ENCODE measurements around the gene BMPER. TPM values are rescaled to one million over a fixed set of nuclear protein-coding genes. Genes with fewer than 3 reads are reported as not detected.

Gene BMPER
- total RNA-seq, 4 donors from 2014 or later: 0.25 to 2.3 (median 0.96) TPM

DNA sequence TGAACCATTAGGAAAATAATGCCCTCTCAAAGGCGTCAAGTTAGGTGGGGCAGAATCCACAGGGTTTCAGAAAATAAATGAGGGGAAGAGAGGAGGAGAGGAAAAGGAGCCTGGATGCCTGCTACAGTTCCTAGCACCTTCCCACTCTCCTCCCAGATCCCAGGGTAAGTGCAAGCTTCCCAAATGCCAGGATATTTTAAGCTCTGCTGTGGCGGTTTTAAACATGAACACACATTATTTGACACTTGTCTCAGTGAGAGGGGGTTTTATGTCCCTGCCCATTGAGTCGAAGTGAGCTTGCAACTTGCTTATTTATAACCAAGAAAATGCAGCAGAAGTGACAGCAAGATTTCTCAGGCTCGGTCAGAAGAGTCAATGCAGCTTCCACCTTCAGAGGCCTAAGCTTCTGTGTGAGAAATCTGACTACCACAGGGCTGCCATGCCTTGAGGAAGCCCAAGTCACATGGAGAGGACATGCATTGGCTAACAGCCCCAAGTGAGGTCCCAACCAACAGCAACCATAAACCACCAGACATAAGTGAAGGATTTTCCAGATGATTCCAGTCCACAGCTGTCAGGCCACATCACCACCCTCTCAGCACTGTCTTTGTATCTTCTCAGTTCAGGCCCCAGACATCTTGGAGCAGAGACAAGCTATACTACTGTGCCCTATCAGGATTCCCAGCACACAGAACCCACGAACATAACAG, 17.9 kb upstream of the BMPER start:
- Histone ChIP-seq H3K36me3 (no peaks in the 10 kb centered on the region), H3K27me3 (no peaks in the 10 kb centered on the region), H3K4me3 (replicated peaks in 1 of 3) (no peak overlapping the region), H3K27ac (no peak overlapping the region), H3K9me3 (no peaks in the 10 kb centered on the region), H3K4me1 (no peaks in the 10 kb centered on the region)
- intact Hi-C loops (cut with DNase I): no loop called here
- 71 to 91% methylated on average over 5 of the region's 5 CpGs for WGBS, 2 donors
- no peak for TF ChIP-seq POLR2A (IDR thresholded peaks at IDR 0.05)
- TF ChIP-seq, protein P1, sequence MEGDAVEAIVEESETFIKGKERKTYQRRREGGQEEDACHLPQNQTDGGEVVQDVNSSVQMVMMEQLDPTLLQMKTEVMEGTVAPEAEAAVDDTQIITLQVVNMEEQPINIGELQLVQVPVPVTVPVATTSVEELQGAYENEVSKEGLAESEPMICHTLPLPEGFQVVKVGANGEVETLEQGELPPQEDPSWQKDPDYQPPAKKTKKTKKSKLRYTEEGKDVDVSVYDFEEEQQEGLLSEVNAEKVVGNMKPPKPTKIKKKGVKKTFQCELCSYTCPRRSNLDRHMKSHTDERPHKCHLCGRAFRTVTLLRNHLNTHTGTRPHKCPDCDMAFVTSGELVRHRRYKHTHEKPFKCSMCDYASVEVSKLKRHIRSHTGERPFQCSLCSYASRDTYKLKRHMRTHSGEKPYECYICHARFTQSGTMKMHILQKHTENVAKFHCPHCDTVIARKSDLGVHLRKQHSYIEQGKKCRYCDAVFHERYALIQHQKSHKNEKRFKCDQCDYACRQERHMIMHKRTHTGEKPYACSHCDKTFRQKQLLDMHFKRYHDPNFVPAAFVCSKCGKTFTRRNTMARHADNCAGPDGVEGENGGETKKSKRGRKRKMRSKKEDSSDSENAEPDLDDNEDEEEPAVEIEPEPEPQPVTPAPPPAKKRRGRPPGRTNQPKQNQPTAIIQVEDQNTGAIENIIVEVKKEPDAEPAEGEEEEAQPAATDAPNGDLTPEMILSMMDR (IDR thresholded peaks at IDR 0.05): no peak
- no peak for DNase-seq

DNA sequence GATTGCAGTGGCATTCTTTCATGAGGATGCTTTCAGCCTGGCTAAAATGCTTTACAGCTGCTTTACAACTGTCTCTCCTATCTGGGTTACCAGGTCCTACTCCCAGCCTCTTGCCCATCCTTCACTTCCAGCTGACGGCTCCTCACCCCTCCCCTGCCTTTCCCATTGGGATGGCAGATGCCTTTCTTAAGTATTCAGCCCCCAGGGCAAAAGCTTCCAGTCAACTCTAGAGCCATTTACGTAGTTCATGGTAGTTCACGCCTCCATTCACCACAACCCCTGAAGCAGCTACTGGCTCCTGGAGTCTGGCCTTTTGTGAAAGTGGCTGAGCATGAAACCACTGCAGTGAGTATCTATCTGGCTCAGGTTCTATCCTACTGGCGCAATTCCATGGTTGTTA, 17.2 kb upstream of the BMPER start:
- Histone ChIP-seq H3K27ac (no peak overlapping the region), H3K4me3 (replicated peaks in 1 of 3) (no peak overlapping the region), H3K9me3 (no peaks in the 10 kb centered on the region), H3K27me3 (no peaks in the 10 kb centered on the region), H3K36me3 (no peaks in the 10 kb centered on the region), H3K4me1 (no peaks in the 10 kb centered on the region)
- TF ChIP-seq, protein P1 (IDR thresholded peaks at IDR 0.05): no peak
- 80 to 81% methylated on average over 4 of the region's 4 CpGs for WGBS, 2 donors
- intact Hi-C loops (cut with DNase I): no loop called here
- DNase-seq: peak in 1 of 2 donors; percentile 13

DNA sequence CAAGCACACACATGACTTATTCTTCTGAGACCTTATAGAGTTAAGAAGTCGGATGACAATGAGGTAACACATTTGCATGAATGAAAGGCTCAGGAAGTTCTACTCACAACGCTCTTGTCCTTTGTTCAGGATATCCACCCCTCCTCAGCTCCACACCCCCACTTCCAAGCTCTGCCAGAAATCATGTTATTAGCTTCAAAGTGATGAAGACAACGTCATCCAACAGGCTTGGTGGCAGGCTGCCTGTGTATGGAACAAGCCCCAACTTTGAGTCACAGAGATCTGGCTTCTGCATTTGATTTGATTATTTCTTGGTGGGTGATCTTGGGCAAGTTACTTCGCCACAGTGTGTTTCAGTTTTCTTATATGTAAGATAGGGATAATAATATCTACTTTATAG, 12.4 kb upstream of the BMPER start:
- no peak for TF ChIP-seq POLR2A (IDR thresholded peaks at IDR 0.05)
- TF ChIP-seq, protein P1 (IDR thresholded peaks at IDR 0.05): no peak
- no peaks in the 10 kb centered on the region for H3K27me3 ChIP-seq
- no peaks in the 10 kb centered on the region for H3K9me3 ChIP-seq
- no peak for DNase-seq
- no peak overlapping the region for H3K27ac ChIP-seq
- H3K36me3 ChIP-seq: no peaks in the 10 kb centered on the region
- intact Hi-C loops (cut with DNase I): no loop called here
- H3K4me1 ChIP-seq: peaks cover 0 to 7% of the 10 kb centered on the region in 2 donors
- WGBS, 2 donors: 73 to 81% methylated on average over 4 of the region's 4 CpGs
- no peak overlapping the region for H3K4me3 ChIP-seq (replicated peaks in 1 of 3)

DNA sequence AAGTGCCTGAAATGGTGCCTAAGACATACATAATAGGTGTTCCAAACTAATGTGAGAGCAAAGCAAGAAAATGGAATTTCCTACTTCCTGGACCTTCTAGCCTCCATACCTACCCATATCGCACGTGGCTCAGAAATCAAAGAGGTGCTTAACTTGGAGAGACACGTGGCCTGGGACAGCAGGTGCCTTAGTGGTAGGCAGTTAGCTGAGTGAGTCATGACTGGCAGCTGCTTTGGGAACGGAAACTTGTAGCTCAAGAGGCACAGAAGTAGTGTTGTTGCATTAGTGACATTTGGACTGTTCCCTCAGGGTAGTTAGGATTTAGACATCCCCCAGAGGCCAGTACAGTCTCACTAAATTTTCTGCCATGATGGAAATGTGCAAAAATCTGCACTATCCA, 12.0 kb upstream of the BMPER start:
- 70 to 84% methylated on average over 4 of the region's 4 CpGs for WGBS, 2 donors
- Histone ChIP-seq H3K27me3 (no peaks in the 10 kb centered on the region), H3K9me3 (no peaks in the 10 kb centered on the region), H3K27ac (no peak overlapping the region), H3K4me1 (peaks cover 0 to 7% of the 10 kb centered on the region in 2 donors), H3K36me3 (no peaks in the 10 kb centered on the region), H3K4me3 (replicated peaks in 1 of 3) (no peak overlapping the region)
- TF ChIP-seq, protein P1 (IDR thresholded peaks at IDR 0.05): no peak
- no peak for TF ChIP-seq POLR2A (IDR thresholded peaks at IDR 0.05)
- DNase-seq: no peak
- intact Hi-C loops (cut with DNase I): no loop called here

DNA sequence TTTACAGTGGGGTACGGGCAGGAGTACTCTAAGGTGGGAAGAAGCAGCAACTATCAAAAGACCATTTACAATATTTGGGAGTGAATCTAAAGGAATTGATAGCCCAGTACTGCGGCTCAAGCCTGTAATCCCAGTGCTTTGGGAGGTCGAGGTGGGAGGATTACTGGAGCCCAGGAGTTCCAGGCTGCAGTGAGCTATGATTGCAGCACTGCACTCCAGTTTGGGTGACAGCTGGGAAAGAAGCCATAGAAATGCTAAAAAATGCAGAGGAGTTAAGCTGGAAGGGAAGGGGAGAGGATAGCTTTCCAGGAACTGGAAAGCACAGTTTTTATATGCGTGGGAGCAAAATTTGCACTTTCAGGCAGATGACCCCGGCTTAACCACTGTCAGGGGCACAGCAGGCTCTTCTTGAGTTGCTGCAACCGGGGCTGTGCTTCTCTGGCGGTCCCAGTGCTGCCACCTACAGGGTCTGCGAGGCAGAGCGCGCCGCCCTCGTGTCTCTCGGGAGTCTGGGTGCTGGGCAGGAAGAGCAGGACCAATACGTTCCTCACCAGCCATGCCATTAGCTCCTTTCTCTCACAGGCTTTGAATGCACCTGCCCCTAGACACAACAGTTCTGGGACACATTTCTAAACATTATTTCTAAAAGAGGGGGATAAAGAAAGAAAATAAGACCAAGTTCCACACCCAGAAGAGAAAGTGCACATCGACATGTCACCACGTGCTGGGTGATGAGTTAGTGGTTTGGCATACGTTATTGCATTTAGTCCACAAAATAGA, 10.1 kb upstream of the BMPER start:
- TF ChIP-seq, protein P1 (IDR thresholded peaks at IDR 0.05): peak; percentile 65 to 94 (median 75)
- TF ChIP-seq POLR2A (IDR thresholded peaks at IDR 0.05): no peak
- Histone ChIP-seq H3K27me3 (no peaks in the 10 kb centered on the region), H3K4me3 (replicated peaks in 1 of 3) (no peak overlapping the region), H3K27ac (no peak overlapping the region), H3K36me3 (no peaks in the 10 kb centered on the region), H3K9me3 (no peaks in the 10 kb centered on the region), H3K4me1 (peaks cover 0 to 7% of the 10 kb centered on the region in 2 donors)
- WGBS, 2 donors: 21 to 23% methylated on average over 17 of the region's 17 CpGs
- peak; percentile 80 to 85 for DNase-seq
- intact Hi-C loops (cut with DNase I): no loop called here

Data from thyroid gland (tissue), 4 donors.